Liver (tissue), 9 donors: ENCODE data around the gene RAB12. TPM values are rescaled to one million over a fixed set of nuclear protein-coding genes. Genes with fewer than 3 reads are reported as not detected.

Experiments
- DNase-seq: peaks from one replicate; pipeline ENCODE4 v3.0.0-alpha.2; 2017; ENCODE audit warnings: low spot score
- H3K27ac ChIP-seq, 2 donors: one replicate each; pipeline ENCODE4 v1.7.0; 2013; ENCODE audit warnings: inconsistent platforms in 2 of 2, low read length in 2 of 2, control low read depth in 1 of 2, low read depth in 1 of 2, mild to moderate bottlenecking in 1 of 2
- H3K27me3 ChIP-seq, 4 donors: one replicate each; pipeline versions ENCODE4 v1.6.1 to v1.7.0; 2013; ENCODE audit warnings: low read length in 3 of 4, inconsistent platforms in 1 of 4, mild to moderate bottlenecking in 1 of 4, moderate library complexity in 1 of 4; ENCODE audit not compliant: control insufficient read depth in 4 of 4, insufficient read depth in 4 of 4
- H3K36me3 ChIP-seq, 4 donors: one replicate each; pipeline versions ENCODE4 v1.6.1 to v1.7.0; 2013; ENCODE audit warnings: low read length in 3 of 4, mild to moderate bottlenecking in 3 of 4, low read depth in 1 of 4, moderate library complexity in 1 of 4; ENCODE audit not compliant: control insufficient read depth in 4 of 4, insufficient read depth in 3 of 4
- H3K4me1 ChIP-seq, 4 donors: one replicate each; pipeline versions ENCODE4 v1.6.1 to v1.7.0; 2013; ENCODE audit warnings: low read length in 3 of 4, mild to moderate bottlenecking in 3 of 4, moderate library complexity in 1 of 4; ENCODE audit not compliant: control insufficient read depth in 4 of 4, insufficient read depth in 4 of 4
- H3K4me3 ChIP-seq, 3 donors: one replicate each; pipeline versions ENCODE4 v1.6.1 to v1.7.0; 2013; ENCODE audit warnings: low read length in 3 of 3, control low read depth in 1 of 3, low read depth in 1 of 3, mild to moderate bottlenecking in 1 of 3
- H3K9ac ChIP-seq, 2 donors: one replicate each; pipeline ENCODE4 v1.7.0; 2013; ENCODE audit warnings: low read length in 2 of 2, mild to moderate bottlenecking in 2 of 2, moderate library complexity in 2 of 2, control low read depth in 1 of 2, low read depth in 1 of 2
- H3K9me3 ChIP-seq, 4 donors: one replicate each; pipeline versions ENCODE4 v1.6.1 to v1.7.0; 2013; ENCODE audit warnings: low read length in 3 of 4; ENCODE audit not compliant: control insufficient read depth in 4 of 4
- CTCF ChIP-seq: fragments of 150-350 bp; IDR thresholded peaks from 2 replicates; pipeline ENCODE4 v1.5.1; 2017; ENCODE audit warnings: improper control_type of control experiment, low read depth, low read length; ENCODE audit not compliant: missing input control
- FOXA2 ChIP-seq: IDR thresholded peaks from 2 replicates; pipeline ENCODE4 v1.6.1; 2016; ENCODE audit warnings: antibody characterized with exemption
- GABPA ChIP-seq, 2 donors: IDR thresholded peaks in 1 of 2; conservative IDR thresholded peaks in 1 of 2; 2 replicates each; pipeline ENCODE4 v1.6.1; 2016; ENCODE audit warnings: antibody characterized with exemption in 2 of 2, mild to moderate bottlenecking in 1 of 2, moderate library complexity in 1 of 2
- HNF4A ChIP-seq, 2 donors: conservative IDR thresholded peaks; 2 replicates each; pipeline ENCODE4 v1.6.1; 2016; ENCODE audit warnings: antibody characterized with exemption in 2 of 2, mild to moderate bottlenecking in 2 of 2
- HNF4G ChIP-seq: IDR thresholded peaks from 2 replicates; pipeline ENCODE4 v1.6.1; 2016; ENCODE audit warnings: antibody characterized with exemption
- RAD21 ChIP-seq, 2 donors: IDR thresholded peaks; 2 replicates each; pipeline ENCODE4 v1.6.1; 2016; ENCODE audit warnings: antibody characterized with exemption in 2 of 2, mild to moderate bottlenecking in 2 of 2
- RXRA ChIP-seq, 2 donors: IDR thresholded peaks; 2 replicates each; pipeline ENCODE4 v1.6.1; 2017 to 2018; ENCODE audit warnings: antibody characterized with exemption in 2 of 2, mild to moderate bottlenecking in 1 of 2
- SP1 ChIP-seq: IDR thresholded peaks from 2 replicates; pipeline ENCODE4 v1.6.1; 2018; ENCODE audit warnings: antibody characterized with exemption, mild to moderate bottlenecking
- TAF1 ChIP-seq: conservative IDR thresholded peaks from 2 replicates; pipeline ENCODE4 v1.6.1; 2016; ENCODE audit warnings: antibody characterized with exemption, mild to moderate bottlenecking
- YY1 ChIP-seq: IDR thresholded peaks from 2 replicates; pipeline ENCODE4 v1.6.1; 2016; ENCODE audit warnings: antibody characterized with exemption, mild to moderate bottlenecking
- WGBS: extraction: QIAGEN DNeasy Blood & Tissue Kit; methylation state at CpG from one replicate; pipeline ENCODE4 v1.1.7; 2013; 5-methylcytosine and 5-hydroxymethylcytosine counted together
- polyA plus RNA-seq, 2 donors: library from polyadenylated mRNA; stranded (reverse) in 1 of 2; unstranded in 1 of 2; fragments of 200-250 nt in 1 of 2; fragments of >200 nt in 1 of 2; fragmentation: Nextera tagmentation in 1 of 2; extraction: Ambion mirVana in 1 of 2; gene quantifications; one replicate each; pipeline versions ENCODE4 v1.2.1 to v1.2.3, GENCODE V29; 2013 to 2015
- total RNA-seq, 2 donors: library from RNA; depleted of rRNA; stranded (reverse); fragments of >200 nt; gene quantifications; one replicate each; pipeline ENCODE4 v1.2.3, GENCODE V29; 2014
- TF ChIP-seq, protein P1 (sequence below): IDR thresholded peaks from 2 replicates; pipeline ENCODE4 v1.6.1; 2016; ENCODE audit warnings: antibody characterized with exemption
- TF ChIP-seq, protein P2 (sequence below): IDR thresholded peaks from 2 replicates; pipeline ENCODE4 v1.6.1; 2016; ENCODE audit warnings: antibody characterized with exemption
- TF ChIP-seq, protein P3 (sequence below): IDR thresholded peaks from 2 replicates; pipeline ENCODE4 v1.6.1; 2016; ENCODE audit warnings: antibody characterized with exemption
- donor health status: healthy.
- donor health status: healthy.
- donor health status: healthy.
- donor health status: healthy.
- donor health status: healthy.

The RAB12 gene
- total and polyA plus RNA-seq, 4 donors = 5.0 to 25.9 (median 14.9) TPM

GRCh38 chr18:8584798-8585197, 24.4 kb upstream of the RAB12 start:
- no peaks in the 10 kb centered on the region for H3K36me3 ChIP-seq
- H3K4me1 ChIP-seq = no peaks in the 10 kb centered on the region
- no peak overlapping the region for H3K27ac ChIP-seq
- peaks cover 0 to 10% (median 0%) of the 10 kb centered on the region in 4 donors for H3K27me3 ChIP-seq
- H3K9me3 ChIP-seq = no peaks in the 10 kb centered on the region
- no peak overlapping the region for H3K4me3 ChIP-seq
- no peak overlapping the region for H3K9ac ChIP-seq
- WGBS = 43% methylated on average over 8 of the region's 8 CpGs
- DNase-seq = no peak
- TF ChIP-seq HNF4G = no peak
- TF ChIP-seq TAF1 = no peak
- no peak for TF ChIP-seq CTCF
- no peak for TF ChIP-seq YY1
- TF ChIP-seq SP1 = no peak

- TF ChIP-seq HNF4A (conservative IDR thresholded peaks at IDR 0.05) (no peak), CTCF (no peak), FOXA2 (no peak), RAD21 (IDR thresholded peaks at IDR 0.05) (no peak), RXRA (IDR thresholded peaks at IDR 0.05) (no peak), HNF4G (no peak), GABPA (IDR thresholded peaks at IDR 0.05 in 1 of 2, conservative IDR thresholded peaks at IDR 0.05 in 1 of 2) (no peak), SP1 (no peak)
- TF ChIP-seq, protein P1, sequence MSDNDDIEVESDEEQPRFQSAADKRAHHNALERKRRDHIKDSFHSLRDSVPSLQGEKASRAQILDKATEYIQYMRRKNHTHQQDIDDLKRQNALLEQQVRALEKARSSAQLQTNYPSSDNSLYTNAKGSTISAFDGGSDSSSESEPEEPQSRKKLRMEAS = no peak
- TF ChIP-seq, protein P2, sequence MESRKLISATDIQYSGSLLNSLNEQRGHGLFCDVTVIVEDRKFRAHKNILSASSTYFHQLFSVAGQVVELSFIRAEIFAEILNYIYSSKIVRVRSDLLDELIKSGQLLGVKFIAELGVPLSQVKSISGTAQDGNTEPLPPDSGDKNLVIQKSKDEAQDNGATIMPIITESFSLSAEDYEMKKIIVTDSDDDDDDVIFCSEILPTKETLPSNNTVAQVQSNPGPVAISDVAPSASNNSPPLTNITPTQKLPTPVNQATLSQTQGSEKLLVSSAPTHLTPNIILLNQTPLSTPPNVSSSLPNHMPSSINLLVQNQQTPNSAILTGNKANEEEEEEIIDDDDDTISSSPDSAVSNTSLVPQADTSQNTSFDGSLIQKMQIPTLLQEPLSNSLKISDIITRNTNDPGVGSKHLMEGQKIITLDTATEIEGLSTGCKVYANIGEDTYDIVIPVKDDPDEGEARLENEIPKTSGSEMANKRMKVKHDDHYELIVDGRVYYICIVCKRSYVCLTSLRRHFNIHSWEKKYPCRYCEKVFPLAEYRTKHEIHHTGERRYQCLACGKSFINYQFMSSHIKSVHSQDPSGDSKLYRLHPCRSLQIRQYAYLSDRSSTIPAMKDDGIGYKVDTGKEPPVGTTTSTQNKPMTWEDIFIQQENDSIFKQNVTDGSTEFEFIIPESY = no peak
- TF ChIP-seq, protein P3, sequence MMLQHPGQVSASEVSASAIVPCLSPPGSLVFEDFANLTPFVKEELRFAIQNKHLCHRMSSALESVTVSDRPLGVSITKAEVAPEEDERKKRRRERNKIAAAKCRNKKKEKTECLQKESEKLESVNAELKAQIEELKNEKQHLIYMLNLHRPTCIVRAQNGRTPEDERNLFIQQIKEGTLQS = no peak
- 63% methylated on average over 4 of the region's 4 CpGs for WGBS
- no peaks in the 10 kb centered on the region for H3K4me1 ChIP-seq
- no peaks in the 10 kb centered on the region for H3K36me3 ChIP-seq
- no peak for DNase-seq
- no peak overlapping the region for H3K4me3 ChIP-seq
- H3K9ac ChIP-seq = no peak overlapping the region
- no peaks in the 10 kb centered on the region for H3K9me3 ChIP-seq
- no peak overlapping the region for H3K27ac ChIP-seq
- H3K27me3 ChIP-seq = peaks cover 0 to 10% (median 0%) of the 10 kb centered on the region in 4 donors
Observed at GRCh38 chr18:8586941-8587340, 22.3 kb upstream of the RAB12 start.
